Osteoblast (primary cell): ENCODE measurements around the gene CRYBB1. TPM values are rescaled to one million over a fixed set of nuclear protein-coding genes. Genes with fewer than 3 reads are reported as not detected.

ENCODE experiments used
- DNase-seq: peaks from one replicate; pipeline ENCODE4 v3.0.0; 2011; ENCODE audit warnings: low spot score, mixed read lengths; ENCODE audit not compliant: insufficient read length; ENCODE audit errors: missing footprints
- H2AFZ ChIP-seq: 2 replicates; pipeline ENCODE4 v1.6.0; 2011; ENCODE audit warnings: mild to moderate bottlenecking, low read length
- H3K27ac ChIP-seq: 2 replicates; pipeline ENCODE4 v1.5.1; 2011; ENCODE audit warnings: mild to moderate bottlenecking, low read depth, low read length, moderate library complexity
- H3K27me3 ChIP-seq: 2 replicates; pipeline ENCODE4 v1.6.0; 2012; ENCODE audit warnings: mild to moderate bottlenecking, control low read depth, inconsistent platforms, low read length, moderate library complexity; ENCODE audit not compliant: insufficient read depth
- H3K36me3 ChIP-seq: 2 replicates; pipeline ENCODE4 v1.5.1; 2011; ENCODE audit warnings: mild to moderate bottlenecking, low read length, control low read depth, moderate library complexity; ENCODE audit not compliant: insufficient read depth
- H3K4me1 ChIP-seq: 2 replicates; pipeline ENCODE4 v1.5.1; 2011; ENCODE audit warnings: mild to moderate bottlenecking, low read length, control low read depth, moderate library complexity; ENCODE audit not compliant: insufficient read depth
- H3K4me2 ChIP-seq: 2 replicates; pipeline ENCODE4 v1.6.0; 2011; ENCODE audit warnings: mild to moderate bottlenecking, low read length; ENCODE audit not compliant: insufficient read depth
- H3K4me3 ChIP-seq: fragments of 200-600 bp; sonication (generic); 3 replicates; pipeline ENCODE4 v1.5.1; 2012; ENCODE audit warnings: mild to moderate bottlenecking, low read length, inconsistent platforms; ENCODE audit not compliant: insufficient read depth
- H3K79me2 ChIP-seq: 2 replicates; pipeline ENCODE4 v1.6.0; 2012; ENCODE audit warnings: mild to moderate bottlenecking, low read length, control low read depth, inconsistent platforms; ENCODE audit not compliant: insufficient read depth
- H3K9me3 ChIP-seq: 2 replicates; pipeline ENCODE4 v1.5.1; 2011; ENCODE audit warnings: low read depth, low read length, control low read depth
- H4K20me1 ChIP-seq: 2 replicates; pipeline ENCODE4 v1.6.0; 2012; ENCODE audit warnings: mild to moderate bottlenecking, low read length, control low read depth; ENCODE audit not compliant: insufficient read depth
- CTCF ChIP-seq: IDR thresholded peaks from 2 replicates; pipeline ENCODE4 v1.5.1; 2011; ENCODE audit warnings: mild to moderate bottlenecking, low read depth, low read length, moderate library complexity; ENCODE audit errors: extremely low read depth
- total RNA-seq: library from RNA; depleted of rRNA; stranded (reverse); fragments of >200 nt; gene quantifications from 2 replicates; pipeline ENCODE4 v1.2.3, GENCODE V29; 2012

The CRYBB1 gene
- total RNA-seq, 1 donor: not detected

GRCh38 chr22:26597480-26597879 is 20.3 kb downstream of the CRYBB1 start:
- Histone ChIP-seq H3K4me2 (no peak overlapping the region), H3K4me1 (no peaks in the 10 kb centered on the region), H3K27me3 (peaks cover 28% of the 10 kb centered on the region), H4K20me1 (no peaks in the 10 kb centered on the region), H3K27ac (no peak overlapping the region), H3K79me2 (no peaks in the 10 kb centered on the region), H2AFZ (no peak overlapping the region), H3K4me3 (no peak overlapping the region), H3K36me3 (no peaks in the 10 kb centered on the region), H3K9me3 (no peaks in the 10 kb centered on the region)
- TF ChIP-seq CTCF: no peak
- no peak for DNase-seq

- H3K4me2 ChIP-seq: no peak overlapping the region
- H3K36me3 ChIP-seq: no peaks in the 10 kb centered on the region
- no peak overlapping the region for H3K27ac ChIP-seq
- H3K4me1 ChIP-seq: no peaks in the 10 kb centered on the region
- no peaks in the 10 kb centered on the region for H4K20me1 ChIP-seq
- H2AFZ ChIP-seq: no peak overlapping the region
- DNase-seq: no peak
- no peaks in the 10 kb centered on the region for H3K79me2 ChIP-seq
- peaks cover 29% of the 10 kb centered on the region for H3K27me3 ChIP-seq
- H3K4me3 ChIP-seq: no peak overlapping the region
- no peaks in the 10 kb centered on the region for H3K9me3 ChIP-seq
- TF ChIP-seq CTCF: no peak
These were observed 20.8 kb downstream of the CRYBB1 start for GRCh38 chr22:26597026-26597425.

GRCh38 chr22:26593763-26594162 is 24.1 kb downstream of the CRYBB1 start:
- Histone ChIP-seq H3K4me2 (no peak overlapping the region), H3K36me3 (no peaks in the 10 kb centered on the region), H3K27ac (no peak overlapping the region), H3K4me1 (peaks cover 11% of the 10 kb centered on the region), H2AFZ (no peak overlapping the region), H3K27me3 (peaks cover 26% of the 10 kb centered on the region), H3K4me3 (no peak overlapping the region), H4K20me1 (peaks cover 5% of the 10 kb centered on the region), H3K9me3 (no peaks in the 10 kb centered on the region), H3K79me2 (peaks cover 11% of the 10 kb centered on the region)
- TF ChIP-seq CTCF: no peak
- no peak for DNase-seq

- no peak for TF ChIP-seq CTCF
- peaks cover 16% of the 10 kb centered on the region for H3K4me1 ChIP-seq
- no peaks in the 10 kb centered on the region for H3K9me3 ChIP-seq
- peaks cover 25% of the 10 kb centered on the region for H3K27me3 ChIP-seq
- no peak overlapping the region for H3K4me3 ChIP-seq
- H3K36me3 ChIP-seq: no peaks in the 10 kb centered on the region
- H3K27ac ChIP-seq: no peak overlapping the region
- no peak overlapping the region for H2AFZ ChIP-seq
- H4K20me1 ChIP-seq: peaks cover 9% of the 10 kb centered on the region
- peaks cover 22% of the 10 kb centered on the region for H3K79me2 ChIP-seq
- H3K4me2 ChIP-seq: no peak overlapping the region
- DNase-seq: no peak
These were observed 25.4 kb downstream of the CRYBB1 start for GRCh38 chr22:26592421-26592891.
